HepG2 (cell line): ENCODE measurements around the gene IRF7. TPM values are rescaled to one million over a fixed set of nuclear protein-coding genes. Genes with fewer than 3 reads are reported as not detected.

Experiments
- CTCF ChIP-seq: sonication (generic); formaldehyde crosslinking; IDR thresholded peaks from 2 replicates; pipeline ENCODE4 v1.5.0; 2020; ENCODE audit warnings: mild to moderate bottlenecking, missing genetic modification reagents, moderate library complexity
- IKZF4 ChIP-seq: sonication (generic); formaldehyde crosslinking; IDR thresholded peaks from 2 replicates; pipeline ENCODE4 v1.5.1; 2020; ENCODE audit warnings: borderline replicate concordance, mild to moderate bottlenecking, low read depth, missing genetic modification reagents; ENCODE audit errors: not compliant biosample characterization
- NFAT5 ChIP-seq: sonication (generic); formaldehyde crosslinking; IDR thresholded peaks from 2 replicates; pipeline ENCODE4 v1.4.0; 2020; ENCODE audit warnings: missing genetic modification reagents
- SMAD1 ChIP-seq: sonication (generic); formaldehyde crosslinking; IDR thresholded peaks from 2 replicates; pipeline ENCODE4 v1.4.0; 2020; ENCODE audit warnings: missing genetic modification reagents, low read depth, mild to moderate bottlenecking, borderline replicate concordance
- THYN1 ChIP-seq: sonication (generic); formaldehyde crosslinking; IDR thresholded peaks from 2 replicates; pipeline ENCODE4 v1.8.1; 2023; ENCODE audit warnings: low read depth, mild to moderate bottlenecking, moderate library complexity, missing genetic modification reagents, borderline replicate concordance
- TMF1 ChIP-seq: sonication (generic); formaldehyde crosslinking; IDR thresholded peaks from 2 replicates; pipeline ENCODE4 v1.8.1; 2022; ENCODE audit warnings: low read depth, missing genetic modification reagents
- ZNF142 ChIP-seq: sonication (generic); formaldehyde crosslinking; IDR thresholded peaks from 2 replicates; pipeline ENCODE4 v1.4.0; 2020; ENCODE audit warnings: missing genetic modification reagents
- ZNF343 ChIP-seq: sonication (generic); formaldehyde crosslinking; IDR thresholded peaks from 2 replicates; pipeline ENCODE4 v1.4.0; 2020; ENCODE audit warnings: mild to moderate bottlenecking, missing genetic modification reagents
- ZNF496 ChIP-seq: sonication (generic); formaldehyde crosslinking; IDR thresholded peaks from 2 replicates; pipeline ENCODE4 v1.8.1; 2023; ENCODE audit warnings: mild to moderate bottlenecking, moderate library complexity, missing genetic modification reagents; ENCODE audit not compliant: insufficient replicate concordance
- ZNF713 ChIP-seq: sonication (generic); formaldehyde crosslinking; IDR thresholded peaks from 2 replicates; pipeline ENCODE4 v1.4.0; 2020; ENCODE audit warnings: mild to moderate bottlenecking, missing genetic modification reagents
- polyA plus RNA-seq, 8 experiments: library from polyadenylated mRNA; depleted of rRNA in 3 of 8; stranded (reverse) in 7 of 8; unstranded in 1 of 8; fragments of >200 nt; fragmentation: Illumina TruSeq in 4 of 8; extraction: Trizol in 4 of 8; gene quantifications; 2 replicates each; pipeline versions ENCODE4 v1.2.1 to v1.2.3, GENCODE V29; 2011 to 2016; ENCODE audit warnings: low read depth in 4 of 8, missing spikeins in 1 of 8, mixed read lengths in 1 of 8; ENCODE audit not compliant: insufficient read depth in 1 of 8
- total RNA-seq, 5 experiments: library from RNA; depleted of rRNA; stranded (reverse); fragments of >200 nt; fragmentation: Illumina TruSeq; extraction: Trizol; gene quantifications; 2 replicates each; pipeline ENCODE4 v1.2.3, GENCODE V29; 2016; ENCODE audit warnings: low read depth in 1 of 5

The IRF7 gene
- total and polyA plus RNA-seq, 2 of the 13 experiments (the other 11 are each of a cell fraction or from before 2014, with no cell fraction given) = not detected

GRCh38 chr11:567629-568292 lies 48.0 kb downstream of the IRF7 start (continued):
- TF ChIP-seq NFAT5 (CRISPR knock-in tag) = no peak
- peak; percentile 23; the same call in 1 of the 2 replicates for TF ChIP-seq CTCF (CRISPR knock-in tag)
- 0 out of 2 replicates have a peak, but pooled peaks have one; percentile 10 for TF ChIP-seq ZNF343 (CRISPR knock-in tag)
- no peak for TF ChIP-seq SMAD1 (CRISPR knock-in tag)
- TF ChIP-seq TMF1 (CRISPR knock-in tag) = no peak; the same call in 1 of the 2 replicates
- TF ChIP-seq THYN1 (CRISPR knock-in tag) = no peak
- no peak for TF ChIP-seq ZNF496 (CRISPR knock-in tag)
- TF ChIP-seq IKZF4 (CRISPR knock-in tag) = peak; percentile 76
- no peak for TF ChIP-seq ZNF142 (CRISPR knock-in tag)
- no peak for TF ChIP-seq ZNF713 (CRISPR knock-in tag)
